ENCODE results near the gene SEL1L3.
"Not testable (repeated sequence)": the region's sequence is repeated elsewhere in the genome, so short reads cannot be mapped to it uniquely, and the experiment has no call there.

SEL1L3 gene

GRCh38 chr4:25862411-25863346 is at the start of gene SEL1L3:
TSS of gene SEL1L3 (minus strand) at chr4:25862988. CDS start at chr4:25862836, 152 bp downstream.
- peak in 3 of 4 experiments; percentile 5 to 41 (median 21) for DNase-seq

DNA sequence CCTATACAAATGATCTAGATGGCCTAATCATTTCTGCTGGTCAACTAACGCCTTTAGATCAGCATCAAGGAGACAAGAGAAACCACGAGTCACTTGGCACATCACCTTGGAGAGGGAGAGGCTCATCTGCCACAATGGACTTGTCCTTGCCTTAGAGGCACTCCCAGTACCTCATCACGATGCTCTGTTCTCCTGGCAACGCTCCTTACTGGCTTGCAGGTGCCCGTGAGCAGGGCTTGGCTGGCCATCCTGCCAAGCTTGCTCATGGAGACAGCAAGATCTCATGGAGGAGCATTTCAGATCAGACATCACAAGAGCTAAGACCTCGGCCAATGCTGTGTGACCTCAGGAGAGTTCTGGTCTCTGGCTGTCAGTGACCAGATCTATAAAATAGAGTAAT is 48.6 kb upstream of the SEL1L3 start:
- no peak for DNase-seq

DNA sequence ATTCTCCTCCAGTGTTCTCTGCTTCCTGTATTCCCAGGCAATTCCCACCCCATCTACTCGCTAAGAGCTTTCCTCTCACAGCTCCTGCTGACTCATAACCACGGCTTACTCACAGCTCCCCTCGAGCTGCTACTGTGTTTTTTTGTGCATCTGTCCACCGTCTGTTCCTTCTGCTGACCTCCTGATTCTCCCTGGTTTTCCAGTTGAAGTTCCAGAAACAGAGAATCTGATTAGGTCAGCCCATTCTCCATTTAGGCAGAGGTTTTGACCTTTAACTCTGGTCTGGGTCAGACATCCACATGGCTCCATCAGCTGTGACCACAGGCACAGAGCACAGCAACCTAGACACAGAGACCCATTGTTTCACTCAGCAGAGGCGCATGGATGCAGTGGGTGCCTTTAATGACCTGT is 45.7 kb upstream of the SEL1L3 start:
- DNase-seq = no peak

DNA sequence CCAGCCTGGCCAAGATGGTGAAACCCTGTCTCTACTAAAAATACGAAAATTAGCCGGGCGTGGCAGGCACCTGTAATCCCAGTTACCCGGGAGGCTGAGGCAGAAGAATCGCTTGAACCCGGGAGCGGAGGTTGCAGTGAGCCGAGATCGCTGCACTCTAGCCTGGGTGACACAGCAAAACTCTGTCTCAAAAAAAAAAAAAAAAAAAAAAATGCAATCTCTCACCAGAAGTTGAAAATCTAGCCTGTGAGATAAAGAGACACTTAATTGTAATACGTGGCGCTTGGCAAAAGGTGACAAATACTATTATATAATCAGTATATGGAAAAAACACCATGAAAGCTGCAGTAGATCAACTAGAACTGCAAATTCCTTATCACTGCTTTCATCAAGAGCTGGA is 43.3 kb upstream of the SEL1L3 start:
- not testable (repeated sequence) for DNase-seq

GRCh38 chr4:25905371-25905770 is 42.6 kb upstream of the SEL1L3 start:
- no peak for DNase-seq

DNA sequence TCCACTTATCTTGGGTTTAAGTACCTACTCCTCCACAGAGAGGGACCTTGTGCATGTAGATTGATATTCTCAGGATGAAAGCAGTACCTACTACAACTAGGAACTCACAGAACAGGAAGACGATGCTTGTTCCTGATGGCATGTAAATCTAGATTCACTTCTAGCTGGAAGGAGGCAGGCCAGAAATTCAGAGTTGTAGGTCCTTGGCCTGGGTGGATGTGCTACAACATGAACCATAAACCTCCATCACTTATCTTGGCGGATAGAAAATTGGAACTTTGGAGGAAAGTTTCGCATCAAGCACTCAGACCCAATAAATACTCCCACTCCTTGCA is 41.9 kb upstream of the SEL1L3 start:
- DNase-seq = no peak

GRCh38 chr4:25903900-25904747 is 41.3 kb upstream of the SEL1L3 start:
- no peak for DNase-seq

GRCh38 chr4:25901030-25901430 is 38.2 kb upstream of the SEL1L3 start:
- DNase-seq = no peak

DNA sequence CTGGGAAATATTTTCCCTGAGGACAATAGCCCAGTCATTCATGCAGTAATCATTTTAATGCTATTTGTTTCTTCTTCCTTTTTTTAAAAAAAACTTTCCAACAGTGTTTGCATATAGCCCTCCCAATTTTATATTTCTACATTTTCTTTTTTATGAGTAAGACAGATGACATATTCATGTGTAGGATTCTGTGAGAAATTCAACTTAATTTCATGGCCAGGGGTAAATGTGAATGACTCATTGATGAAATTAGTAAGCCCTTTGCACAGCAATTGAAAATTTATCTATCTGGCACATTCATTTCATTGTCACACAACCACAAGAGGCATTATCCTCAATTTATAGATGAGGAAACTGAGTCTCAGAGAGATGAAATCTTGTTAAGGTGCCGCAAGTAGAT is 37.5 kb upstream of the SEL1L3 start:
- DNase-seq = no peak

DNA sequence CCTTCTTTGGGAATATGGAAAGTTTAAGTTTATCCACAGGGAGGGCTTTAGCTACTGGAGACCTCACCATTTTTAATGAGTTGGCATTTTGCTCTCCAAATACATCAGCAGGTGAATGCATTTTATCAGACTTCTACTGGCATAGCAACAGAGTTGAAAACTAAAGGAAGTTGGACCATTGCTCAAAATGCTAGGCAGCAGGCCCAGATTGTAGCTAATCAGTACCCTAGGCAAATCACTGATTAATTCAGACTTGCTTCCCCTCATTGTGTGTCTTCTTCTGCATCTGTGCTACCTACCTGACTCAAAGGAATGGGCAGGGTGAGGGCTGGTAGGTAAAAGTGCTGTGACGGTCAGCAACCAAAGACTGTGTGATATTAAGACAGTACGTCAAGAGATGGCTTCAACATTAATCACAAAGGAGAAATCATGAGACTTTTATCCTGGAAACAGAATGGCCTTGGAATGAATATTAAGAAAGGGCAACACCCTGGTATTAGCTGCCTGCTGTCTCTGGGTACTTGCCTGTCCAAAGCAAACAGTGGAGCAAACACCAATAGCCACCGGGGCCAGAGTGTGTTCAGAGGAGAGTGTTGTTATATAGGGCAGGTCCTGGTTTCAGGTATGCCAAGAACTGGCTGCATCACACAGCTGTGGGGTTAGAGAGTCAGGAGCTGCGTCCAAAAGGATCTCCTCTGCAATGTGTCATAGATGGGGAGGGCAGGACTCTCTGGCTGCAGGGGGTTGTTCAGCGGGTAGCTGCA is 34.2 kb upstream of the SEL1L3 start:
- DNase-seq = no peak

GRCh38 chr4:25892796-25893195 is 30.0 kb upstream of the SEL1L3 start:
- DNase-seq = no peak

GRCh38 chr4:25890571-25891485 is 28.0 kb upstream of the SEL1L3 start:
- no peak for DNase-seq

DNA sequence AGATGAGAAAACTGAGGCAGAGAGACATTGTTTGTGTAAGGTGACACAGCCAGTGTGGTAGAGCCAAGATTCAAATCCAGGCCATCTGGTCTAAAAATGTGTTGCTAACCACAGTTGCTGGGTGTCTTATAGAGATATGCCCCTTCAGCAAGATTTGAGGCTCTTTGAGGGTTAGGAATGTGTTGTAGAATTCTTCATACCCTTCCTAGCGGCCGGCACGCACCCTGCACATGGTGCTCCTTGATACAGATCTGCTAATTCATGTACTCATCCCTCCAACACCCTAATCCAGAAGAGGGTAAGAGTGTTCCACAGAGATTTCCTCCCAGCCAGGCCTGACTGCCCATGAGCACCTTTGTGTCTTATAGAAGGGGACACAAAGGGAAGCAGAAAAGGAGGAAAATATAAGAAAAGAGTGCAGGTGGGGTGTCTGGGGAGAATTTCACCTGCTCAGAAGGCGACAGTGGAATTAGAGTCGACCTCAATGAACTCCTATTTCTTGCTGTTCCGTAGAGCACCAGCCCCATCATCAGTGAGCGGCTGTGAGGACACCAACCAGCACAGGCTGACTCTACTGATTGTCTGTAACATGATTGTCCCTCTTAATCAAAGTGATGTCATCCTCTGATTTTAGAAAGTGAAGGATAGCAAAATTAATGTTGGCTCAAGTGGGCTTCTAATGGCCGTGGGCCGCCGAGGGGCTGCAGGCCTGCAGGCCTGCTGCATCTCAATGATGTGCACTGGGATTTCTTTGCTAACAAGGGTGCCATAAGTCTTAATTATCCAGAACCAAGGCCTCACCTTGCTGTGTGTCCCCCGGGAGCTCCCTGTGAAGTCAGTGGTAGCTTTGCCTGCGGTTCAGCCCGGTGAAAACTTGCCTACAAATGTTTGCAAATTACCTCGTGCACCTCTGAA is 27.1 kb upstream of the SEL1L3 start:
- no peak for DNase-seq

DNA sequence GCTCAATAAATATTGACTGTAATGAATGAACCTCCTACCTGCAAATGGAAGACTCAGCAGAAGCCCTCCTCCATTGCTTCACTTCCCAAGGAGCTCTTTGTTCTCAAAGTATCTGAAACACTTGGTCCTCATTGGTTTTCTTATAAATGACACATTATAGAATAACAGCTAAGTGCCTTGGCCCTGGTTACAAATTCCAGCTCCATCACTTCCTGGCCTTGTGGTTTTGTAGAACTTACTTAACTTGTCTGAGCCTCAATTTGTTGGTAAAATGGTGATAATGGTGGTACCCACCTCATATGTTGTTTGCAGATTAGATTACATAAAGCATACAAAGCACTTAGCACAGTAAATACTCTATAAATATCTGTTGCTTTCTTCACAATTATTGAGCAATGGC is 26.0 kb upstream of the SEL1L3 start:
- DNase-seq = no peak

DNA sequence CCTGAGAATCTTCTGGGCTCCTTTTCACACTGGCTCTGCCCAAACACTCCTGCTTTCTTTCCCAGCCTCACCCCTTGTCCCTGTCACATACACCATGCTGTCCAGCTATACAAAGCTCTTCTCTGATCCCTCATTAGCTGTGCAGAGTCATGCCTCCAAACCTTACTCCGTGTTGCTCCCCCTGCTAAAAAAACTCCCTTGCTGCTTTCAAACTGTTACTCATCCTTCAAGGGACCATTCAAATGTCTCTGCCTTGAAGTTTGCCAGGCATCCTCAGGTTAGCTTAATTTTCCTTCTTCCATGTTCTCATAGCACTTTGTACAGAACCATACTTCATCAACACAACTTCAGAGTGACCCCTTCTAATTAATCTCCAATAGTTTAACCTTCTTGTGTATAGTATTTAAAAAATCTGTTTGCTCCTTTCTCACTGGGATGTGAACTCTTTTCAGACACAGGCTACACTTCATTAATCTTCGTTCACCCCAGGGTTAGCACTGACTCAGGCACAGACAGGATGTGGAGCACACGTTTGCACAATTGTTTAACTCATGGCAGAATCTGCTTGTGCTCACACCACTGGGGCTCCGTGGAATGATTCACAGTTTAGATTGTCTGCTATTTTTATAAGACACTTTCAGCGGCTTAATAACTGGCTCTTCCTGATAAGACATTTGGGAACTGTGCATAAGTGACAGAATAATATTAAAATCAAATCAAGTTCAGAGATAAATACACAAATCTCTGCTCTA is 21.4 kb upstream of the SEL1L3 start:
- no peak for DNase-seq

DNA sequence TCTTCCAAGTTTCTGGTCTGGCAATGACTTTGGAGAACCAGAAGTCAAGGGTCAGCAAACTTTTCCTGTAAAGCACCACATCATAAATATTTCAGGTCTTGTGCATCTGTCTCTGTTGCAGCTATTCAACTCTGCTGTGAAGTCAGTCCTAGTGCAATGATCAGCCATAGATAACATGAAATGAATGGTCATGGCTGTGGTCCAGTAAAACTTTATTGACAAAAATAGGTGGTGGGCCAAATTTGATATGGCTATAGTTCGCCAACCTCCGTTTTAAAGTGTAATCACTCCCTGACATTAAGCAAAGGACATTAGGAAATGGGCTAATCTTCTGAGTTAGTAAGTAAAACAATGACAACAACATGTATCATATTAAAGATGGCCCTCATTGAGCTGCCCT is 20.8 kb upstream of the SEL1L3 start:
- no peak for DNase-seq

GRCh38 chr4:25882226-25882625 is 19.4 kb upstream of the SEL1L3 start:
- no peak for DNase-seq

- no peak for DNase-seq
Measured at GRCh38 chr4:25881193-25881592, 18.4 kb upstream of the SEL1L3 start.

GRCh38 chr4:25879991-25880651 is 17.3 kb upstream of the SEL1L3 start:
- no peak for DNase-seq

DNA sequence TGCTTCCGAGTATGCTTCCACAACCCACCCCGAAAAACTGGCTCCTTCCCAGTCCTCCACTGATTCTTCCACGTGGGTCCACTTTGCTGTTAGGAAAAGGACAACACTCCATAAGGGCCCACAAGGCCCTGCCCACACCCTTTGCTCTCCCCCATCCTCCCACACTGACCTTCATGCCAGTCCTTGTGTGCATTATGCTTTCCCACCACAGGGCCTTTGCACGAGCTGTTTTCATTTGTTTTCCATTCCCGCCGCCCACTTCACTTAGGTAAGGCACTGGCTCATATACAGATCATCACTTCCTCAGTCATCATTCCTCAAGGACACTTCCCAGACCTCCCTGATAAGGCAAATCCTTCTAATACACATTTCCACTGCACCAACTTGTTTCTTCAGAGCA is 16.8 kb upstream of the SEL1L3 start:
- no peak for DNase-seq
